Ascending aorta (tissue), 2 donors: ENCODE results near the gene SMTN. TPM values are rescaled to one million over a fixed set of nuclear protein-coding genes. Genes with fewer than 3 reads are reported as not detected.

Source experiments
- DNase-seq, 2 donors: peaks; one replicate each; pipeline ENCODE4 v3.0.0-alpha.2; 2019; ENCODE audit warnings: low spot score in 2 of 2
- H3K27ac ChIP-seq, 2 donors: fragments of 200-600 bp; sonication (generic); one replicate each; pipeline ENCODE4 v1.5.1; 2016 to 2017; ENCODE audit warnings: mild to moderate bottlenecking in 1 of 2
- H3K27me3 ChIP-seq: fragments of 200-600 bp; sonication (generic); one replicate; pipeline ENCODE4 v1.5.1; 2017
- H3K36me3 ChIP-seq, 2 donors: fragments of 200-600 bp; sonication (generic); one replicate each; pipeline ENCODE4 v1.5.1; 2016
- H3K4me1 ChIP-seq, 2 donors: fragments of 200-600 bp; sonication (generic); one replicate each; pipeline ENCODE4 v1.5.1; 2016 to 2017; ENCODE audit warnings: mild to moderate bottlenecking in 1 of 2
- H3K4me3 ChIP-seq, 2 donors: fragments of 200-600 bp; sonication (generic); one replicate each; pipeline ENCODE4 v1.5.1; 2016 to 2017; ENCODE audit warnings: mild to moderate bottlenecking in 1 of 2
- H3K9me3 ChIP-seq, 2 donors: fragments of 200-600 bp; sonication (generic); one replicate each; pipeline ENCODE4 v1.5.1; 2016
- intact Hi-C: fragments of 100-400 bp; cut with DNase I; formaldehyde crosslinking; loops from one replicate; pipeline ENCODE4 v1.15.1; 2023
- total RNA-seq: library from RNA; depleted of rRNA; stranded (reverse); fragments of >200 nt; gene quantifications from one replicate; pipeline ENCODE4 v1.1.0, GENCODE V29; 2016
- TF ChIP-seq, protein P1 (sequence below), 3 experiments: fragments of 200-600 bp in 2 of 3; fragments of 450-650 bp in 1 of 3; sonication (generic) in 2 of 3; IDR thresholded peaks; one replicate each; pipeline ENCODE4 v1.5.1; 2016 to 2019; ENCODE audit warnings: antibody characterized with exemption in 3 of 3, mild to moderate bottlenecking in 1 of 3, moderate library complexity in 1 of 3

Gene SMTN
- total RNA-seq, 1 donor from 2014 or later = 671 TPM

DNA sequence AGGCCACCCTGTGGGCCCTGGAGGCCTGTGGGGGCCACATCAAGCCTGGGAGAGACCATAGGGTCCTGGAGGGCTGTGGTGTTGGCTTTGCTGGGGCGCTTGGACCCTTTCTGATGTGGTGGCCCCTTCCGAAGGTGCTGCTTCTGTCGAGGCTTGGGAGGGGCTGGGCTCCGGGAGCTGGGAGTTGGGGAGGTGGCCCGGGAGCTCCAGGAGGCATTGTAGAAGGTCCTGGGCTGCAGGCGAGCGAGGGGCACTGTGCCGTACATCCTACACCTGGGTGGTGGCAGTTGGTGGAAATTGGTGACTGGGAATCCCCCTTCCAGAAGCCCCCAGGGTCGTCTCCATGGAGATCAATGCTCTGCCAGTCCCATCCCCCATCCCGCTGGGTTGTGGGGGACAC is 56.6 kb downstream of the SMTN start:
- no peaks in the 10 kb centered on the region for H3K9me3 ChIP-seq
- H3K4me1 ChIP-seq = peaks cover 0 to 9% of the 10 kb centered on the region in 2 donors
- H3K4me3 ChIP-seq = no peak overlapping the region
- H3K27ac ChIP-seq = no peak overlapping the region
- no peak for DNase-seq
- intact Hi-C loops = no loop called here
- TF ChIP-seq, protein P1, sequence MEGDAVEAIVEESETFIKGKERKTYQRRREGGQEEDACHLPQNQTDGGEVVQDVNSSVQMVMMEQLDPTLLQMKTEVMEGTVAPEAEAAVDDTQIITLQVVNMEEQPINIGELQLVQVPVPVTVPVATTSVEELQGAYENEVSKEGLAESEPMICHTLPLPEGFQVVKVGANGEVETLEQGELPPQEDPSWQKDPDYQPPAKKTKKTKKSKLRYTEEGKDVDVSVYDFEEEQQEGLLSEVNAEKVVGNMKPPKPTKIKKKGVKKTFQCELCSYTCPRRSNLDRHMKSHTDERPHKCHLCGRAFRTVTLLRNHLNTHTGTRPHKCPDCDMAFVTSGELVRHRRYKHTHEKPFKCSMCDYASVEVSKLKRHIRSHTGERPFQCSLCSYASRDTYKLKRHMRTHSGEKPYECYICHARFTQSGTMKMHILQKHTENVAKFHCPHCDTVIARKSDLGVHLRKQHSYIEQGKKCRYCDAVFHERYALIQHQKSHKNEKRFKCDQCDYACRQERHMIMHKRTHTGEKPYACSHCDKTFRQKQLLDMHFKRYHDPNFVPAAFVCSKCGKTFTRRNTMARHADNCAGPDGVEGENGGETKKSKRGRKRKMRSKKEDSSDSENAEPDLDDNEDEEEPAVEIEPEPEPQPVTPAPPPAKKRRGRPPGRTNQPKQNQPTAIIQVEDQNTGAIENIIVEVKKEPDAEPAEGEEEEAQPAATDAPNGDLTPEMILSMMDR (IDR thresholded peaks at IDR 0.05) = no peak
- H3K36me3 ChIP-seq = no peaks in the 10 kb centered on the region
- H3K27me3 ChIP-seq = no peaks in the 10 kb centered on the region

DNA sequence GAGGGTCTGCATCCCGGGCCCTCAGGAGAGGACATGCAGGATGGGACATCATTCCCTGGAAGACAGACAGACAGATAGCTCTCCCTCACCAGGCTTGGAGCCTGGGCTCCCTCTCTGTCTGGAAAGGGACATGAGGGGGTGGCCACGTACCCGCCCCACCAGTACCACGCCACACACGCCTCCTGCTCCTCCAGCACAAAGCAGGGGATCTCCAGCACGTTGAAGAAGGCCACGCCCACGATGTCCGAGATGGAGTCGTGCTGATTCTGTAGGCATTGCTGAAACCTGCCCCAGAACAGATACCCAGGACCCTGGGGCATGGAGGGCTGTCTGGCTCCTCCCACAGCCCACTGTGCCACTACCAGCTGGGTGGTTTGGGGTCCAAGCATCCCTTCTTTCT is 57.0 kb downstream of the SMTN start:
- H3K27me3 ChIP-seq = no peaks in the 10 kb centered on the region
- H3K9me3 ChIP-seq = no peaks in the 10 kb centered on the region
- no peak overlapping the region for H3K27ac ChIP-seq
- H3K36me3 ChIP-seq = no peaks in the 10 kb centered on the region
- intact Hi-C loops = no loop called here
- DNase-seq = no peak
- no peak overlapping the region for H3K4me3 ChIP-seq
- TF ChIP-seq, protein P1 (IDR thresholded peaks at IDR 0.05) = no peak
- H3K4me1 ChIP-seq = peaks cover 0 to 11% of the 10 kb centered on the region in 2 donors

DNA sequence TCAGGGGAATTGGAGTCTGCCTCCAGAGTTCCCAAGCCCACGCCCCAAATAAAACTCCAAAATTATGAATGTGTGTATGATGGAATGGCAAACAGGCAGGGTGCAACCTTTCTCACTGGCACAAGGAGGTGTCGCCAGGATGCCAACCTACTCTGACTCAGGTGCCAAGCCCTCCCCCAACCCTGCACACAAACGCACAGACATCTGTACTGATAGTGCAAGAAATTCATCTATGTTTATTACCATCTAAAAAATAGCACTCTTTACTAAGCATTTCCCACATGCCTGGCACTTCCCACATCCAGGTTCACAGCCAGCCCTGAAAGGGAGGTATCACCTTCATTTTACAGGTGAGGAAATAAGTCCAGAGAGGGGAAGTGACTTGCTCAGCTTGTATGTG is 57.9 kb downstream of the SMTN start:
- H3K36me3 ChIP-seq = no peaks in the 10 kb centered on the region
- TF ChIP-seq, protein P1 (IDR thresholded peaks at IDR 0.05) = no peak
- no peaks in the 10 kb centered on the region for H3K27me3 ChIP-seq
- peaks cover 0 to 11% of the 10 kb centered on the region in 2 donors for H3K4me1 ChIP-seq
- no peaks in the 10 kb centered on the region for H3K9me3 ChIP-seq
- no peak overlapping the region for H3K27ac ChIP-seq
- H3K4me3 ChIP-seq = no peak overlapping the region
- no peak for DNase-seq
- intact Hi-C loops = no loop called here

DNA sequence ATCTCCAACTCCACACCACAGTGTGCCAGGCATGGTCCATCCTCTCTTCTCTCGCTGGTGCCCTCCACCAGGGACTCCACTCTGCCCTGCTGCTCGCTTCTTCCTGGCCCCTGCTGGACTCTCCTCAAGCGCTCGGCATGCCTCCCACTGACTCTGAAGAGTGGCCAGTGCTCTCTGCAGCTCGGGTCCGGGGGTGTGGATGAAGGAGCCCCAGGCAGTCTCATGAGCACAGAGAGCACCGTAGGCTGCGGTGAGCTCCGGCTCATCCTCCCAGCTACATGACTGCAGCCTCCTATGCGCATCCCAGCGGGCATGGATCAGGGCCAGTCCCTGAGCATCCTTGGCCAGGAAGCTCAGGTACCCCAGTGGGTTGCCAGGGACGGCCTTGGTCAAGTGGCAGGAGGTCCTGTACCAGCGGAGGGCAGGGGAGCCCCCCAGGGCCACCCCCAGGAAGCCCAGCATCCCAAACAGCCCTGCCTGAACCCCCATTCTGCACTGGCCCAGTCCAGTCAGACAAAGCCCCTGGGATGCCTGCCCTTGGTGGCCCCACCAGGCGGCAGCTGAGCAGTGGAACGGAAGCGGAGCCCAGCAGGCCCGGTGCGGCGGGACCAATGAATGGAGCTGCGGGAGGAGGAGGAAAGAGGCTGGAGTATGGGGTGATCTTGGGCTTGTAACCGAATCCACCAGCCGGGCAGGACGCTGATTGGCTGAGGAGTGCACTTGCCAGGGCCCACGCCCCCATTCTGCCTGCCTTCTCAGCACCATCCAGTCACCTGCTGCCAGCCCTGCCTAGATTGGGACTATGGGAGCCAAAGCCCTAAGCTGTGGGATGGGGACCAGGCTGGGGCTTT is 59.0 kb downstream of the SMTN start, which contains the start of gene PLA2G3:
TSS of gene PLA2G3 (minus strand) at position 643 of the 851 bp plus-strand sequence. CDS start at position 489, 154 bp downstream.
- Histone ChIP-seq H3K27me3 (no peaks in the 10 kb centered on the region), H3K27ac (no peak within 1 kb of the TSS), H3K36me3 (no peaks in the 10 kb centered on the region), H3K4me1 (peaks cover 0 to 11% of the 10 kb centered on the region in 2 donors), H3K9me3 (no peaks in the 10 kb centered on the region), H3K4me3 (no peak within 1 kb of the TSS)
- DNase-seq = no peak
- TF ChIP-seq, protein P1 (IDR thresholded peaks at IDR 0.05) = no peak
- intact Hi-C loops = no loop called here

DNA sequence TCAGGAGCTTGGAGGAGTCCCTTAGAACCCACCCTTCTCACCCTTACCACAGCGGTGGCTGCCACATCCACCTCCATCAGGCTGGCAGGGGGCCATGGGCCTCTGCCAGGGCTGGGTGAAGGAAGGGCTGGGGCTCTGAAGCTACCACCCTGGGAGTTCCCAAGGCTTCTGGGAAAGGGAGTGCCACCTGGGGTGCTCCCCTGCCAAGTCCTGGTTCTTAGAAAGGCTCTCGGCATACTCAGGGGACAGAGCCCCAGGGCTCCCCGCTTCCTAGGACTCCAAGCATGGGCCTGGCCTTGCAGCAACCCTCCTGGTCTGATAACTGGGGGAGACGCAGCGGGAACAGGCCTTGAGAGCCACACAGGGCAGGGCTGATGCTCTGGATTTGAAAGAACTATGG is 59.6 kb downstream of the SMTN start:
- TF ChIP-seq, protein P1 (IDR thresholded peaks at IDR 0.05) = no peak
- Histone ChIP-seq H3K27me3 (no peaks in the 10 kb centered on the region), H3K36me3 (no peaks in the 10 kb centered on the region), H3K4me3 (no peak overlapping the region), H3K9me3 (no peaks in the 10 kb centered on the region), H3K4me1 (peaks cover 0 to 11% of the 10 kb centered on the region in 2 donors), H3K27ac (no peak overlapping the region)
- DNase-seq = no peak
- intact Hi-C loops = no loop called here
